RWPE1 (cell line): Measurements from ENCODE around the gene LDHD.

Experiments
- CTCF ChIA-PET: fragments of 350-600 bp; sonication (Branson Sonifier 250); formaldehyde crosslinking; extraction: SDS; loops from one replicate; lab custom pipeline; 2021; lab: Yijun Ruan, JAX
- POLR2A ChIA-PET: fragments of 400-600 bp; formaldehyde crosslinking; extraction: SDS; loops from one replicate; lab custom pipeline; 2020; ENCODE audit warnings: antibody characterized with exemption; ENCODE audit not compliant: low non-redundant PET; lab: Yijun Ruan, JAX
- DNase-seq: peaks from one replicate; pipeline ENCODE4 v3.0.0; 2012; ENCODE audit warnings: low spot score
- H3K27ac ChIP-seq: fragments of 450-650 bp; 2 replicates; pipeline ENCODE4 v1.5.1; 2017
- CTCF ChIP-seq: fragments of 450-650 bp; conservative IDR thresholded peaks from 2 replicates; pipeline ENCODE4 v1.5.1; 2017; ENCODE audit warnings: low read depth, mild to moderate bottlenecking

The LDHD gene

GRCh38 chr16:75116081-75116910 lies at the start of gene LDHD:
TSS of gene LDHD (minus strand) at chr16:75116780. CDS start at chr16:75116720, 60 bp downstream.
- TF ChIP-seq CTCF = no peak
- peak; percentile 67 for DNase-seq
- ChIA-PET CTCF (interaction anchor here (1.5 kb wide), 1 partner anchor 118 kb away, joined by 5 read pairs; the partner anchor contains the start of gene ZNRF1), POLR2A (no interaction called here)
- H3K27ac ChIP-seq = peak within 1 kb of the TSS; percentile 41

- ChIA-PET CTCF (interaction anchor here (0.6 kb wide), 1 partner anchor 151 kb away, joined by 3 read pairs; no protein-coding TSS in a partner anchor), POLR2A (interaction anchor here (0.5 kb wide), 1 partner anchor 450 kb away, joined by 11 read pairs; no protein-coding TSS in a partner anchor)
- no peak for TF ChIP-seq CTCF
- DNase-seq = no peak
- H3K27ac ChIP-seq = no peak overlapping the region
Observed at GRCh38 chr16:75160386-75160785, 43.8 kb upstream of the LDHD start.

GRCh38 chr16:75152635-75153034 lies 36.1 kb upstream of the LDHD start:
- TF ChIP-seq CTCF = no peak
- ChIA-PET CTCF (no interaction called here), POLR2A (no interaction called here)
- DNase-seq = no peak
- no peak overlapping the region for H3K27ac ChIP-seq

- CTCF ChIA-PET = no interaction called here
- no peak for DNase-seq
- POLR2A ChIA-PET = no interaction called here
- no peak overlapping the region for H3K27ac ChIP-seq
- TF ChIP-seq CTCF = no peak
Observed at GRCh38 chr16:75151798-75152197, 35.2 kb upstream of the LDHD start.

- CTCF ChIA-PET = no interaction called here
- DNase-seq = peak; percentile 96
- H3K27ac ChIP-seq = peak within 1 kb of the TSS; percentile 94
- POLR2A ChIA-PET = no interaction called here
- no peak for TF ChIP-seq CTCF
Observed at GRCh38 chr16:75148311-75149195, 32.0 kb upstream of the LDHD start, which contains the start of gene ZFP1. TSS of gene ZFP1 (plus strand) at chr16:75148524. CDS start at chr16:75152952, 4,428 bp downstream.

- ChIA-PET CTCF (no interaction called here), POLR2A (no interaction called here)
- H3K27ac ChIP-seq = peak overlapping the region; percentile 94
- TF ChIP-seq CTCF = no peak
- no peak for DNase-seq
Observed at GRCh38 chr16:75147968-75148310, 31.4 kb upstream of the LDHD start.
